ENCODE measurements around the gene MAP2K3.

Gene MAP2K3

DNA sequence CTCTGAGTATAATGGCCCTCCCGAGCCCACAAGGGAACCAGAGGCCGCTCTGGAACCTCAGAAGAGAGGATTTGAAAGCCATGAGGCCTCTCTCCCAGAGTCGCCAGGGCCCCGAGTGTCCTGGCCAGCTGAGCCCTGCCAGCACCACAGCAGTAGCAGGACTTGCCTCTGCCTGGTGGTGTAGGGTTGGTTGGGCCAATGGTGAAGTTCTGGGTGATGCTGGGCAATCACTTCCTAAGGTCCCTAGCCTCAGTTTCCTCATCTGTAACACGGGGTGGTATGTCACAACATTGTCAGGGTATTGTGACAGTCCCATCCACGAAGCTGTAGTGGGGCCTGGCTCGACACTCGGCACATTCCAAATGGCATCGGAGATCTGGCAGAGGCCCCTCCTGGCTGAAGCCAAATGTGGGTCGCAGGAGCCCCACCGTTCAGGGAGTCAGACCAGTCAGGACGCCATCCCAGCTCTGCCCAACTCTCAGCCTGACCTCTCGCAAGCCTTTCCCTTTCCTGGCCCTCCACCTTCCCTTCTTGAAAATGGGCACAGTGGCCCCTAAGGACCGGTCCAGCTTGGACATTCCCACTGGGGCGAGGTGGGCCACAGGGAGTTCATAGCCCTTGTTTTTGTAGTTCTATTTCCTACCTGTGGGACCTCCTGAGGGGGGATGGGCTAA is 33.0 kb upstream of the MAP2K3 start:
- in situ Hi-C loops (cut with MboI; ENCODE audit: low pct_unique_long_range_greater_than_20kb, low sequenced_read_pairs) = no loop called here
- DNase-seq = no peak

- no peak for DNase-seq
These were observed 32.2 kb upstream of the MAP2K3 start for GRCh38 chr17:21252289-21252795.

DNA sequence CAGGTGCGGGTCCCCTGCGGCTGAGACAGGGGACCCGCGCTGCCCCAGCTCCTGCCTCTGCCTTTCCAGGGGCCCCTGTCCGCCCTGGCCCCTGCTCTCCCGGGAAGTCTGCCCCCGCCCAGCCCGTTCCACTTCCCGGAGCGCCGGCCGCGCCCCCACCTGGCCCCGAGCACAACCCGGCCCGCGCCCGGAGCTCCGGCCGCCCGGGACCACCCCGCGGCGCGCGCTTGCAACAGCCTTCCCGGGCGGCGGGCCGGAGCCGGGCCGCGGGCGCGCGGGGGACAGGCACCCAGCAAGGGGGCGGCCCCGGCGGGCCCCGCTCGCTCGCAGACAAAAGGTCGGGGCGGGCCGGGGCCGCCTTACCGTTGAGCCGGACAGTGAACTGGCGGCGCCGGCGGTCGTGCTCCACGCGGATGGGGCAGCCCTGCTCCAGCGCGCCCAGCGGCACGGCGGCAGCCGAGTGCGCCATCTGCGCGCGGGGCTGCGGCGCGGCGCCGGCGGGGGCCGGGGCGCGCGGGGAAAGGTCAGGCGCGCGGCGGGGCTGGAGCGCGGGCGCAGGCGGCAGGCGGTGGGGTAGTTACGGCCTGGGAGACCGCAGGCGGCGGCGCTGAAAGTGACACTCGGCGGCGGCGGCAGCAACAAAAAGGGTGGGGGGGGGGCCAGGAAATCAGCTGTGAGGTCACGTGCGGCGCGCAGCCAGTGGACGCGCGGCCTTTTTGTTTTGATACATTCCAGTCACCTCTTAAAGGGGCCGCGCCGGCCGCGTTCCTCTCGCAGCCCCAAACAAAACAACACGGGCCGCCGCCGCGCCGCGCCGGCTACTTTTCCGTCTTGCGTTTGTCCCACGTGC is 31.5 kb upstream of the MAP2K3 start, which contains the start of gene NATD1:
Gene NATD1 (minus strand): TSS at position 615 of the 850 bp plus-strand sequence. CDS start 146 bp downstream, at position 469.
- DNase-seq = peak; percentile 80
- in situ Hi-C loops (cut with MboI; ENCODE audit: low pct_unique_long_range_greater_than_20kb, low sequenced_read_pairs) = no loop called here

More at GRCh38 chr17:21252289-21252795, 32.2 kb upstream of the MAP2K3 start:
- in situ Hi-C loops (cut with MboI; ENCODE audit: low pct_unique_long_range_greater_than_20kb, low sequenced_read_pairs) = no loop called here

- in situ Hi-C loops (cut with MboI; ENCODE audit: low pct_unique_long_range_greater_than_20kb, low sequenced_read_pairs) = no loop called here
- DNase-seq = no peak
These were observed 30.7 kb upstream of the MAP2K3 start for GRCh38 chr17:21253646-21254441.

GRCh38 chr17:21258593-21258992 is 25.9 kb upstream of the MAP2K3 start:
- in situ Hi-C loops (cut with MboI; ENCODE audit: low pct_unique_long_range_greater_than_20kb, low sequenced_read_pairs) = no loop called here
- no peak for DNase-seq

DNA sequence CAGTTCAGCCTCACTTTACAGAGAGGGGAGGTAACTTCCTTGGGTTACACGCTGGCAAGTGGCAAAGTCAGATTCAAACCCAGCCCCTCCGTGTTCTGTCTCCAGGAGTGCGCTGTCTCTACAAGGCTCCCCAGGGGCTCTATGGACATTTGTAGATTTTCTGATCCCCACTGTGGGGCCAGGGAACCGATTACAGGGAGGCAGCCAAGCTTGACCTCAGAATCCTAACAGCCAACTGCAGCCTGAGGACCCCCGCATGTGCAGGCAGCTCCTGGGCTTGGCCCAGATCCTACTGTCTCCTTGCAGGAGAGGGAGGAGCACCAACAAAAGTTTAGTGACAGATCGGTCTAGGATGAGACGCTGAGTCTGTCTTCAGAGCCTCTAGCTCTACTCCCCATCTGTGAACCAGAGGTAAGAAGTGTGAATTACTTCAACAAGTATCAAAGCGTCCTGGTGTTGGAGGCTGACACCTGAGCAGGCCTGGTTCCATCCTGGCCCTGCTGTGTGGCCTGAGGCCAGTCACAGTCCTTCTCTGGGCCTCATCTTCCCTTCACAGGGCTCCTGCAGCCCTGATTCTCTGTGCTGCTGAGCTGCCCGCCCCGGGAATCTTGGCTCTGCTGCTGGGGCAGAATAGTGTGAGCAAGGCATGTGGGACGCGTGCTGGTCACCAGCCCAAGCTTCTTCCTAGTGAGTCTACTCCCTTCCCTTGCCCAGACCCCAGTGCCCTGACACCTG is 22.1 kb upstream of the MAP2K3 start:
- DNase-seq = no peak
- in situ Hi-C loops (cut with MboI; ENCODE audit: low pct_unique_long_range_greater_than_20kb, low sequenced_read_pairs) = no loop called here

DNA sequence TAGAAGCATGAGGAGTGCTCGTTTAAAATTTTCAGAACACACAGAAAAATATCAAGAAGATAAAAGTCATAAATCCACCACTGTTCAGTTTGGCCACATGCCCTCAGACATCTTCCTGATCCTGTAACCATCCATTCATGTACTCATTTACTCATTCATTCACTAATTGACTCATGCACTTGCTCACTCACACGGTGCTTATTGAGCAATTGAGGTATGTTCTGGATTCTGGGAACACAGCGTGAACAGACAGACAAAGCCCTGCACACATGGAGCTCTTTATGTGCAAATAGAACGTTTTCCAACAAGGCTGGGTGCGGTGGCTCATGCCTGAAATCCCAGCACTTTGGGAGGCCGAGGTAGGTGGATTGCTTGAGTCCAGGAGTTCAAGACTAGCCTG is 21.1 kb upstream of the MAP2K3 start:
- no peak for DNase-seq
- in situ Hi-C loops (cut with MboI; ENCODE audit: low pct_unique_long_range_greater_than_20kb, low sequenced_read_pairs) = no loop called here

- no peak for DNase-seq
- in situ Hi-C loops (cut with MboI; ENCODE audit: low pct_unique_long_range_greater_than_20kb, low sequenced_read_pairs) = no loop called here
These were observed 15.8 kb upstream of the MAP2K3 start for GRCh38 chr17:21268596-21269188.

DNA sequence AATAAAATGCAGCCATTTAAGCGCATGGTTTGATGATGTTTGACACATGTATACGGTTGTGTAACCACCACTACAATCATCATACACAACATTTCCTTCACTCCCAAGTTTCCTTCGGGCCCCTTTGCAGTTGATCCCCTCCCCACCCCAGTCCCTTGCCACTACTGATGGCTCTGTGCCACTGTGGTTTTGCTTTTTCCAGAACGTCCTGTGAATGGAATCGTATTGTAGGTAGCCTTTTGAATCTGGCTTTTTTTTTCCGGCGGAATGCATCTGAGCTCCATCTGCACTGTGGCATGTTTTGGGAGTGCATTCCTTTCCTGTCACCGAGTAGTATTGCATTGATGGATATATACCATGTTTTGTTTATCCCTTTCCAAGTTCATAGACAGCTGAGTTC is 15.1 kb upstream of the MAP2K3 start:
- no peak for DNase-seq
- in situ Hi-C loops (cut with MboI; ENCODE audit: low pct_unique_long_range_greater_than_20kb, low sequenced_read_pairs) = no loop called here

DNA sequence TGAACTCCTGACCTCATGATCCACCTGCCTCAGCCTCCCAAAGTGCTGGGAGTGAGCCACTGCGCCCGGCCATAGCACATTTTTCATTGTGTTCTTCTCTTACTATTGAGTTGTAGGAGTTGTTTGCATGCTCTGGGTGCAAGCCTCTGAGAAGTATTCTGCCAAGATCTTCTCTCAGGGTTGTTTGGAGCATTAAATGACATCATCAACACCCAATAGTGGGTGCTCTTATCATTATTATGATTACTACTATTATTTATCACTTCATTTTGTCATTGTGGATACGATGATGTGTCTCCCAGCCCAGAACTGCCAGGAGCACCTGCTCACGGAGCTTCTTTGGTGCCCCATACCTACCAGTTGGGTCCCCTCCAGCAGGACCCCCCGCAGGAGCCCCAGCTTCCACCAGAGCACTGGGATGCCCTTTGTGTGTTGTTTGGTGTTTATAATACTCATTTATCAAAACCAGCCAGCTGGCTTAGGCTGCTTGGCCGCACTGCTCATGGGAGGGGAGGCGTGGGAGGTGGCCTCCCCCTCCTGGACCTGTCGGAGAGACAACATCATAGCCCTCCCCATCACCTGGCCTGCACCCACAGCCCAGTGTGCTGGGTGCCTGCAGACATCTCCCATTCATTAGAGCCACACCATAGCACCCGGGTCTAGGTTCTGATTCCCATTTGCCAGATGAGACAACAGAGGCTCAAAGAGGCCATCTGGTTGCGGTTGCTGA is 12.9 kb upstream of the MAP2K3 start:
- DNase-seq = no peak
- in situ Hi-C loops (cut with MboI; ENCODE audit: low pct_unique_long_range_greater_than_20kb, low sequenced_read_pairs) = no loop called here

- DNase-seq = no peak
- in situ Hi-C loops (cut with MboI; ENCODE audit: low pct_unique_long_range_greater_than_20kb, low sequenced_read_pairs) = no loop called here
These were observed 12.3 kb upstream of the MAP2K3 start for GRCh38 chr17:21272250-21272649.

GRCh38 chr17:21272881-21273792 is 11.4 kb upstream of the MAP2K3 start:
- no peak for DNase-seq
- in situ Hi-C loops (cut with MboI; ENCODE audit: low pct_unique_long_range_greater_than_20kb, low sequenced_read_pairs) = no loop called here

GRCh38 chr17:21275047-21275578 is 9.4 kb upstream of the MAP2K3 start:
- in situ Hi-C loops (cut with MboI; ENCODE audit: low pct_unique_long_range_greater_than_20kb, low sequenced_read_pairs) = no loop called here
- peak; percentile 21 for DNase-seq

- peak; percentile 83 for DNase-seq
These were observed 8.8 kb upstream of the MAP2K3 start for GRCh38 chr17:21275579-21276263.

DNA sequence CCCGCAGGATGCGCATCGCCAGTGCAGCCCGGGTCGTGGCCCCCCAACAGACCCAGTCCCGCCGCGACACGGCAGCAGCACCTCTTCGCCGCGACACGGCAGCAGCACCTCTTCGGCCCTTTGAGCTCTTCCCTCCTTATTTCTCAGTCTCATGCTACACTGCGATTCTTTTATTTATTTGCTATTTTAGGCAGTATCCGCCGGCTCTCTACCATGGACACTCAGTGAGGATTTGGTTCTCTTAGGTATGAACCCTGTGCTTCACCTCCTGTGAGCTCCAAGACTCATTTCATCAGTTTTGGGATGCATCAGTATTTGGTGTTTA is 8.3 kb upstream of the MAP2K3 start:
- in situ Hi-C loops (cut with MboI; ENCODE audit: low pct_unique_long_range_greater_than_20kb, low sequenced_read_pairs) = no loop called here
- DNase-seq = no peak

More at GRCh38 chr17:21275579-21276263, 8.8 kb upstream of the MAP2K3 start:
- in situ Hi-C loops (cut with MboI; ENCODE audit: low pct_unique_long_range_greater_than_20kb, low sequenced_read_pairs) = no loop called here

GRCh38 chr17:21277332-21277731 is 7.2 kb upstream of the MAP2K3 start:
- in situ Hi-C loops (cut with MboI; ENCODE audit: low pct_unique_long_range_greater_than_20kb, low sequenced_read_pairs) = no loop called here

More at GRCh38 chr17:21277332-21277731, 7.2 kb upstream of the MAP2K3 start:
- DNase-seq = no peak

Measured in KBM-7 (cell line).